GM12878 (cell line): ENCODE measurements around the gene IQGAP1. TPM values are rescaled to one million over a fixed set of nuclear protein-coding genes. Genes with fewer than 3 reads are reported as not detected.

Experiments used
- BRCA1 ChIP-seq: IDR thresholded peaks from 2 replicates; pipeline ENCODE4 v1.6.1; 2011; ENCODE audit warnings: low read depth, low read length, improper control_type of control experiment
- CBX3 ChIP-seq: fragments of 200-600 bp; sonication (generic); IDR thresholded peaks from 2 replicates; pipeline ENCODE4 v1.6.1; 2016; ENCODE audit warnings: low read depth, borderline replicate concordance
- ESRRA ChIP-seq: IDR thresholded peaks from 2 replicates; pipeline ENCODE4 v1.6.1; 2012; ENCODE audit warnings: mild to moderate bottlenecking, low read length, improper control_type of control experiment
- FOXM1 ChIP-seq: IDR thresholded peaks from 2 replicates; pipeline ENCODE4 v1.6.1; 2012; ENCODE audit warnings: low read depth, mild to moderate bottlenecking, inconsistent platforms, low read length, moderate library complexity
- JUNB ChIP-seq: IDR thresholded peaks from 2 replicates; pipeline ENCODE4 v1.6.1; 2016; ENCODE audit warnings: antibody characterized with exemption, mild to moderate bottlenecking
- JUND ChIP-seq: IDR thresholded peaks from 2 replicates; pipeline ENCODE4 v1.6.1; 2012; ENCODE audit warnings: low read depth, mild to moderate bottlenecking, low read length, improper control_type of control experiment, moderate library complexity
- MXI1 ChIP-seq: fragments of 150-350 bp; IDR thresholded peaks from 2 replicates; pipeline ENCODE4 v1.6.1; 2011; ENCODE audit warnings: low read depth, mild to moderate bottlenecking, inconsistent platforms, low read length, improper control_type of control experiment
- MYB ChIP-seq: fragments of 150-350 bp; IDR thresholded peaks from 2 replicates; pipeline ENCODE4 v1.6.1; 2014; ENCODE audit warnings: mild to moderate bottlenecking, low read depth, low read length, borderline replicate concordance
- PML ChIP-seq: IDR thresholded peaks from 2 replicates; pipeline ENCODE4 v1.6.1; 2012; ENCODE audit warnings: low read length, inconsistent platforms
- SPI1 ChIP-seq: IDR thresholded peaks from 2 replicates; pipeline ENCODE4 v1.6.1; 2011; ENCODE audit warnings: low read depth, mild to moderate bottlenecking, low read length, moderate library complexity, borderline replicate concordance; ENCODE audit not compliant: insufficient read depth
- STAT1 ChIP-seq: fragments of 450-650 bp; conservative IDR thresholded peaks from 2 replicates; pipeline ENCODE4 v1.6.1; 2014; ENCODE audit warnings: antibody characterized with exemption, mild to moderate bottlenecking
- polyA plus RNA-seq, 11 experiments: library from polyadenylated mRNA; depleted of rRNA in 4 of 11; unstranded in 6 of 11; stranded (reverse) in 5 of 11; fragments of >200 nt; fragmentation: Nextera tagmentation in 4 of 11; fragmentation: Illumina TruSeq in 1 of 11; extraction: Ambion mirVana in 4 of 11; extraction: Trizol in 1 of 11; gene quantifications; 1 replicate in 1 of 11; 2 replicates in 10 of 11; pipeline versions ENCODE4 v1.2.1 to v1.2.3, GENCODE V29; 2011 to 2016; ENCODE audit warnings: inconsistent platforms in 2 of 11, missing spikeins in 2 of 11, low read depth in 1 of 11
- total RNA-seq, 4 experiments: library from RNA; depleted of rRNA in 3 of 4; stranded (reverse); fragments of >200 nt in 3 of 4; fragmentation: Illumina TruSeq in 1 of 4; extraction: Trizol in 1 of 4; gene quantifications; 2 replicates each; pipeline versions ENCODE4 v1.2.1 to v1.2.3, GENCODE V29; 2013 to 2021
- TF ChIP-seq, protein P1 (sequence below): fragments of 150-350 bp; IDR thresholded peaks from 2 replicates; pipeline ENCODE4 v1.6.1; 2014; ENCODE audit warnings: mild to moderate bottlenecking, low read depth, low read length
- TF ChIP-seq, protein P2 (sequence below): fragments of 450-650 bp; formaldehyde crosslinking; IDR thresholded peaks from 2 replicates; pipeline ENCODE4 v1.5.0; 2022; ENCODE audit warnings: mild to moderate bottlenecking, missing genetic modification characterization
- TF ChIP-seq, protein P3 (sequence below), 3 experiments: IDR thresholded peaks in 2 of 3; conservative IDR thresholded peaks in 1 of 3; 2 replicates each; pipeline ENCODE4 v1.5.1; 2011; ENCODE audit warnings: low read depth in 3 of 3, low read length in 3 of 3, mild to moderate bottlenecking in 3 of 3, control low read depth in 2 of 3, moderate library complexity in 2 of 3, inconsistent platforms in 1 of 3, mixed read lengths in 1 of 3; ENCODE audit not compliant: control insufficient read depth in 2 of 3, insufficient read depth in 1 of 3; ENCODE audit errors: extremely low read depth in 1 of 3
- TF ChIP-seq, protein P4 (sequence below): IDR thresholded peaks from 2 replicates; pipeline ENCODE4 v1.6.1; 2012; ENCODE audit warnings: improper control_type of control experiment, low read depth, low read length; ENCODE audit not compliant: insufficient replicate concordance

IQGAP1 gene
- total and polyA plus RNA-seq, 10 of the 15 experiments (the other 5 are each of a cell fraction or from before 2014, with no cell fraction given): 65.2 to 250 (median 112) TPM

DNA sequence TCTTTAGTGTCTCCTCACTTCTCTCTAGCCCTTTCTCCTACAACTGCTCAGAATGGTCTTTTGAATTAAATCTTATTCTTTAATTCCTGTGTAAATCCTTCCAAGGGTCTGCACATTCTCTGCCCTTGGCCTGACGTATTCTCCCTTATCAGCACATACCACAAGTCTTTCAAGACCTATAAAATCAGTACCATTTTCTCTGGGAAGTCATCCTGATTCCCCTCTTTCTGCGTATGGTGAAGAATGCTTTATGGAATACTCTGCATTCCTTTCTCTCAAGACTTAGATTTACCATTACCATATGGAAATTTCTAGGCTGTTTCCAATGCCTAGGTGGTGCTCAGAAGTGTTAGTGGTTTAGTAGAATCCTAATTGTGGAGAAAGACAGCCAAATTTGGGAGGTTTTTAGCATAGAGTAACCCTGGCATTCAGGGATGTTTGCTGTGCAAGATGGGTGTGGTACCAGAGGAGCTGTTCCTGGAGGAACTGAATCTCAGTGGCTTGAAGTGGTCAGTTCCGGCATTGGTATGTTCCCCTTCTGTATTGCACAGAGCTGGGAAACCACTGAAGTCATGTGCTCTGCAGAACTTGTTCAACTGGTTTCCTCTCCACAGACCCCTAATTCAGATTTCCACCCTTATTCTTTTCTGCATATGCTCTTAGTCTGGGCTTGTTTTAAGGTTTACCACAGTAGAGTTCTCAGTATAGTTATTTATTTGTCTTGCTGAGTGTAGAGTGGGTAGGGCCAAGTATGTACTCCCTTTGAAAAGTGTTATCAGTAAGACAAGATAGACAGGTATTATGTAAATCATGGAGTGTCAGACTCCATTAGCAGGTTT lies 24.5 kb downstream of the IQGAP1 start (continued):
- TF ChIP-seq, protein P1, sequence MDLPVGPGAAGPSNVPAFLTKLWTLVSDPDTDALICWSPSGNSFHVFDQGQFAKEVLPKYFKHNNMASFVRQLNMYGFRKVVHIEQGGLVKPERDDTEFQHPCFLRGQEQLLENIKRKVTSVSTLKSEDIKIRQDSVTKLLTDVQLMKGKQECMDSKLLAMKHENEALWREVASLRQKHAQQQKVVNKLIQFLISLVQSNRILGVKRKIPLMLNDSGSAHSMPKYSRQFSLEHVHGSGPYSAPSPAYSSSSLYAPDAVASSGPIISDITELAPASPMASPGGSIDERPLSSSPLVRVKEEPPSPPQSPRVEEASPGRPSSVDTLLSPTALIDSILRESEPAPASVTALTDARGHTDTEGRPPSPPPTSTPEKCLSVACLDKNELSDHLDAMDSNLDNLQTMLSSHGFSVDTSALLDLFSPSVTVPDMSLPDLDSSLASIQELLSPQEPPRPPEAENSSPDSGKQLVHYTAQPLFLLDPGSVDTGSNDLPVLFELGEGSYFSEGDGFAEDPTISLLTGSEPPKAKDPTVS: no peak
- TF ChIP-seq, protein P2, sequence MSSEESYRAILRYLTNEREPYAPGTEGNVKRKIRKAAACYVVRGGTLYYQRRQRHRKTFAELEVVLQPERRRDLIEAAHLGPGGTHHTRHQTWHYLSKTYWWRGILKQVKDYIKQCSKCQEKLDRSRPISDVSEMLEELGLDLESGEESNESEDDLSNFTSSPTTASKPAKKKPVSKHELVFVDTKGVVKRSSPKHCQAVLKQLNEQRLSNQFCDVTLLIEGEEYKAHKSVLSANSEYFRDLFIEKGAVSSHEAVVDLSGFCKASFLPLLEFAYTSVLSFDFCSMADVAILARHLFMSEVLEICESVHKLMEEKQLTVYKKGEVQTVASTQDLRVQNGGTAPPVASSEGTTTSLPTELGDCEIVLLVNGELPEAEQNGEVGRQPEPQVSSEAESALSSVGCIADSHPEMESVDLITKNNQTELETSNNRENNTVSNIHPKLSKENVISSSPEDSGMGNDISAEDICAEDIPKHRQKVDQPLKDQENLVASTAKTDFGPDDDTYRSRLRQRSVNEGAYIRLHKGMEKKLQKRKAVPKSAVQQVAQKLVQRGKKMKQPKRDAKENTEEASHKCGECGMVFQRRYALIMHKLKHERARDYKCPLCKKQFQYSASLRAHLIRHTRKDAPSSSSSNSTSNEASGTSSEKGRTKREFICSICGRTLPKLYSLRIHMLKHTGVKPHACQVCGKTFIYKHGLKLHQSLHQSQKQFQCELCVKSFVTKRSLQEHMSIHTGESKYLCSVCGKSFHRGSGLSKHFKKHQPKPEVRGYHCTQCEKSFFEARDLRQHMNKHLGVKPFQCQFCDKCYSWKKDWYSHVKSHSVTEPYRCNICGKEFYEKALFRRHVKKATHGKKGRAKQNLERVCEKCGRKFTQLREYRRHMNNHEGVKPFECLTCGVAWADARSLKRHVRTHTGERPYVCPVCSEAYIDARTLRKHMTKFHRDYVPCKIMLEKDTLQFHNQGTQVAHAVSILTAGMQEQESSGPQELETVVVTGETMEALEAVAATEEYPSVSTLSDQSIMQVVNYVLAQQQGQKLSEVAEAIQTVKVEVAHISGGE (CRISPR knock-in tag): no peak
- TF ChIP-seq JUND (no peak), MYB (no peak), SPI1 (peak; percentile 86), PML (no peak), FOXM1 (peak; percentile 38; the same call in 1 of the 2 replicates), CBX3 (no peak), BRCA1 (no peak), JUNB (no peak), STAT1 (no peak), ESRRA (no peak), MXI1 (no peak)
- TF ChIP-seq, protein P3, sequence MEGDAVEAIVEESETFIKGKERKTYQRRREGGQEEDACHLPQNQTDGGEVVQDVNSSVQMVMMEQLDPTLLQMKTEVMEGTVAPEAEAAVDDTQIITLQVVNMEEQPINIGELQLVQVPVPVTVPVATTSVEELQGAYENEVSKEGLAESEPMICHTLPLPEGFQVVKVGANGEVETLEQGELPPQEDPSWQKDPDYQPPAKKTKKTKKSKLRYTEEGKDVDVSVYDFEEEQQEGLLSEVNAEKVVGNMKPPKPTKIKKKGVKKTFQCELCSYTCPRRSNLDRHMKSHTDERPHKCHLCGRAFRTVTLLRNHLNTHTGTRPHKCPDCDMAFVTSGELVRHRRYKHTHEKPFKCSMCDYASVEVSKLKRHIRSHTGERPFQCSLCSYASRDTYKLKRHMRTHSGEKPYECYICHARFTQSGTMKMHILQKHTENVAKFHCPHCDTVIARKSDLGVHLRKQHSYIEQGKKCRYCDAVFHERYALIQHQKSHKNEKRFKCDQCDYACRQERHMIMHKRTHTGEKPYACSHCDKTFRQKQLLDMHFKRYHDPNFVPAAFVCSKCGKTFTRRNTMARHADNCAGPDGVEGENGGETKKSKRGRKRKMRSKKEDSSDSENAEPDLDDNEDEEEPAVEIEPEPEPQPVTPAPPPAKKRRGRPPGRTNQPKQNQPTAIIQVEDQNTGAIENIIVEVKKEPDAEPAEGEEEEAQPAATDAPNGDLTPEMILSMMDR (IDR thresholded peaks at IDR 0.05 in 2 of 3, conservative IDR thresholded peaks at IDR 0.05 in 1 of 3; ENCODE audit: control insufficient read depth in 2 of 3, extremely low read depth in 1 of 3, insufficient read depth in 1 of 3, low read depth in 3 of 3, low read length in 3 of 3): no peak
- TF ChIP-seq, protein P4, sequence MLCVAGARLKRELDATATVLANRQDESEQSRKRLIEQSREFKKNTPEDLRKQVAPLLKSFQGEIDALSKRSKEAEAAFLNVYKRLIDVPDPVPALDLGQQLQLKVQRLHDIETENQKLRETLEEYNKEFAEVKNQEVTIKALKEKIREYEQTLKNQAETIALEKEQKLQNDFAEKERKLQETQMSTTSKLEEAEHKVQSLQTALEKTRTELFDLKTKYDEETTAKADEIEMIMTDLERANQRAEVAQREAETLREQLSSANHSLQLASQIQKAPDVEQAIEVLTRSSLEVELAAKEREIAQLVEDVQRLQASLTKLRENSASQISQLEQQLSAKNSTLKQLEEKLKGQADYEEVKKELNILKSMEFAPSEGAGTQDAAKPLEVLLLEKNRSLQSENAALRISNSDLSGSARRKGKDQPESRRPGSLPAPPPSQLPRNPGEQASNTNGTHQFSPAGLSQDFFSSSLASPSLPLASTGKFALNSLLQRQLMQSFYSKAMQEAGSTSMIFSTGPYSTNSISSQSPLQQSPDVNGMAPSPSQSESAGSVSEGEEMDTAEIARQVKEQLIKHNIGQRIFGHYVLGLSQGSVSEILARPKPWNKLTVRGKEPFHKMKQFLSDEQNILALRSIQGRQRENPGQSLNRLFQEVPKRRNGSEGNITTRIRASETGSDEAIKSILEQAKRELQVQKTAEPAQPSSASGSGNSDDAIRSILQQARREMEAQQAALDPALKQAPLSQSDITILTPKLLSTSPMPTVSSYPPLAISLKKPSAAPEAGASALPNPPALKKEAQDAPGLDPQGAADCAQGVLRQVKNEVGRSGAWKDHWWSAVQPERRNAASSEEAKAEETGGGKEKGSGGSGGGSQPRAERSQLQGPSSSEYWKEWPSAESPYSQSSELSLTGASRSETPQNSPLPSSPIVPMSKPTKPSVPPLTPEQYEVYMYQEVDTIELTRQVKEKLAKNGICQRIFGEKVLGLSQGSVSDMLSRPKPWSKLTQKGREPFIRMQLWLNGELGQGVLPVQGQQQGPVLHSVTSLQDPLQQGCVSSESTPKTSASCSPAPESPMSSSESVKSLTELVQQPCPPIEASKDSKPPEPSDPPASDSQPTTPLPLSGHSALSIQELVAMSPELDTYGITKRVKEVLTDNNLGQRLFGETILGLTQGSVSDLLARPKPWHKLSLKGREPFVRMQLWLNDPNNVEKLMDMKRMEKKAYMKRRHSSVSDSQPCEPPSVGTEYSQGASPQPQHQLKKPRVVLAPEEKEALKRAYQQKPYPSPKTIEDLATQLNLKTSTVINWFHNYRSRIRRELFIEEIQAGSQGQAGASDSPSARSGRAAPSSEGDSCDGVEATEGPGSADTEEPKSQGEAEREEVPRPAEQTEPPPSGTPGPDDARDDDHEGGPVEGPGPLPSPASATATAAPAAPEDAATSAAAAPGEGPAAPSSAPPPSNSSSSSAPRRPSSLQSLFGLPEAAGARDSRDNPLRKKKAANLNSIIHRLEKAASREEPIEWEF: no peak
